Mesenchymal stem cell (in vitro differentiated cells and primary cell): ENCODE data around the gene EHD4.

Experiments used
- DNase-seq: peaks from one replicate; pipeline ENCODE4 v3.0.0-alpha.2; 2013
- H2AFZ ChIP-seq: one replicate; pipeline ENCODE4 v1.6.1; 2013; ENCODE audit warnings: low read depth, mild to moderate bottlenecking, control low read depth, inconsistent platforms, low read length, moderate library complexity
- H2AK5ac ChIP-seq: 2 replicates; pipeline ENCODE4 v1.6.1; 2013; ENCODE audit warnings: low read length, moderate library complexity, mild to moderate bottlenecking, inconsistent platforms; ENCODE audit not compliant: severe bottlenecking
- H2BK120ac ChIP-seq: one replicate; pipeline ENCODE4 v1.6.1; 2013; ENCODE audit warnings: low read depth, mild to moderate bottlenecking, inconsistent platforms, low read length, moderate library complexity
- H2BK12ac ChIP-seq, 2 experiments: one replicate each; pipeline ENCODE4 v1.6.1; 2013; ENCODE audit warnings: inconsistent platforms in 2 of 2, low read length in 2 of 2, mild to moderate bottlenecking in 2 of 2, moderate library complexity in 2 of 2, control low read depth in 1 of 2
- H2BK15ac ChIP-seq: one replicate; pipeline ENCODE4 v1.6.1; 2013; ENCODE audit warnings: mild to moderate bottlenecking, low read depth, inconsistent platforms; ENCODE audit not compliant: poor library complexity, severe bottlenecking
- H2BK5ac ChIP-seq: 2 replicates; pipeline ENCODE4 v1.6.1; 2013; ENCODE audit warnings: low read depth, mild to moderate bottlenecking, low read length, control low read depth, inconsistent platforms; ENCODE audit not compliant: poor library complexity, severe bottlenecking
- H3K14ac ChIP-seq, 2 experiments: one replicate each; pipeline ENCODE4 v1.6.1; 2013; ENCODE audit warnings: inconsistent platforms in 2 of 2, low read length in 2 of 2, control low read depth in 1 of 2, mild to moderate bottlenecking in 1 of 2, moderate library complexity in 1 of 2
- H3K18ac ChIP-seq, 2 experiments: one replicate each; pipeline ENCODE4 v1.6.1; 2013; ENCODE audit warnings: inconsistent platforms in 2 of 2, low read length in 2 of 2, control low read depth in 1 of 2, low read depth in 1 of 2, mild to moderate bottlenecking in 1 of 2
- H3K23ac ChIP-seq, 2 experiments: one replicate each; pipeline ENCODE4 v1.6.1; 2013; ENCODE audit warnings: inconsistent platforms in 2 of 2, low read length in 2 of 2, mild to moderate bottlenecking in 2 of 2, moderate library complexity in 2 of 2, control low read depth in 1 of 2
- H3K27ac ChIP-seq: 2 replicates; pipeline ENCODE4 v1.5.1; 2013; ENCODE audit warnings: mild to moderate bottlenecking, moderate library complexity, low read length, control low read depth, inconsistent platforms; ENCODE audit not compliant: poor library complexity, severe bottlenecking
- H3K27me3 ChIP-seq, 2 experiments: 2 replicates each; pipeline versions ENCODE4 v1.6.1 to v1.7.0; 2013; ENCODE audit warnings: low read length in 2 of 2, mild to moderate bottlenecking in 2 of 2, moderate library complexity in 2 of 2, control low read depth in 1 of 2, inconsistent platforms in 1 of 2; ENCODE audit not compliant: control insufficient read depth in 1 of 2, insufficient read depth in 1 of 2
- H3K36me3 ChIP-seq, 2 experiments: 2 replicates each; pipeline versions ENCODE4 v1.6.1 to v1.7.0; 2013; ENCODE audit warnings: low read length in 2 of 2, control low read depth in 1 of 2, inconsistent platforms in 1 of 2, low read depth in 1 of 2, mild to moderate bottlenecking in 1 of 2; ENCODE audit not compliant: insufficient read depth in 2 of 2, control insufficient read depth in 1 of 2
- H3K4ac ChIP-seq, 2 experiments: one replicate each; pipeline ENCODE4 v1.6.1; 2013; ENCODE audit warnings: inconsistent platforms in 2 of 2, low read length in 2 of 2, mild to moderate bottlenecking in 2 of 2, moderate library complexity in 2 of 2, control low read depth in 1 of 2, low read depth in 1 of 2
- H3K4me1 ChIP-seq: 2 replicates; pipeline ENCODE4 v1.6.1; 2013; ENCODE audit warnings: low read depth, low read length, control low read depth; ENCODE audit not compliant: control insufficient read depth, insufficient read depth
- H3K4me2 ChIP-seq: 2 replicates; pipeline ENCODE4 v1.6.1; 2013; ENCODE audit warnings: low read length, mild to moderate bottlenecking, inconsistent platforms; ENCODE audit not compliant: poor library complexity, severe bottlenecking
- H3K4me3 ChIP-seq, 2 experiments: 2 replicates each; pipeline versions ENCODE4 v1.5.1 to v1.7.0; 2013; ENCODE audit warnings: low read length in 2 of 2, mild to moderate bottlenecking in 2 of 2, control low read depth in 1 of 2, low read depth in 1 of 2; ENCODE audit not compliant: insufficient read depth in 1 of 2
- H3K79me1 ChIP-seq: replicated peaks from 2 replicates; pipeline ENCODE4 v1.6.1; 2013; ENCODE audit warnings: mild to moderate bottlenecking, control low read depth, low read length, inconsistent platforms; ENCODE audit not compliant: poor library complexity, severe bottlenecking
- H3K9ac ChIP-seq: 2 replicates; pipeline ENCODE4 v1.7.0; 2013; ENCODE audit warnings: mild to moderate bottlenecking, low read length, moderate library complexity
- H3K9me3 ChIP-seq: 2 replicates; pipeline ENCODE4 v1.7.0; 2013; ENCODE audit warnings: mild to moderate bottlenecking, low read length; ENCODE audit not compliant: control insufficient read depth
- H4K8ac ChIP-seq: one replicate; pipeline ENCODE4 v1.6.1; 2013; ENCODE audit warnings: inconsistent platforms, mild to moderate bottlenecking, low read length, moderate library complexity
- H4K91ac ChIP-seq: one replicate; pipeline ENCODE4 v1.6.1; 2013; ENCODE audit warnings: mild to moderate bottlenecking, low read length, inconsistent platforms
- WGBS: methylation state at CpG from one replicate; pipeline ENCODE4 v1.1.7; 2013; ENCODE audit warnings: mixed read lengths; 5-methylcytosine and 5-hydroxymethylcytosine counted together

The EHD4 gene

GRCh38 chr15:41954036-41954435, 18.3 kb downstream of the EHD4 start:
- peaks cover 20 to 36% of the 10 kb centered on the region in 2 experiments for H3K36me3 ChIP-seq
- H2BK5ac ChIP-seq: no peak overlapping the region
- H4K8ac ChIP-seq: peak overlapping the region; percentile 7
- no peak overlapping the region for H2BK12ac ChIP-seq
- H3K9ac ChIP-seq: no peak overlapping the region
- H3K23ac ChIP-seq: no peak overlapping the region
- no peaks in the 10 kb centered on the region for H3K9me3 ChIP-seq
- H4K91ac ChIP-seq: no peak overlapping the region
- no peak overlapping the region for H3K18ac ChIP-seq
- no peak for DNase-seq
- H2BK15ac ChIP-seq: no peak overlapping the region
- H3K4me2 ChIP-seq: no peak overlapping the region
- H3K14ac ChIP-seq: no peak overlapping the region
- no peak overlapping the region for H3K27ac ChIP-seq
- H2AFZ ChIP-seq: no peak overlapping the region
- H3K27me3 ChIP-seq: no peaks in the 10 kb centered on the region
- H3K4me1 ChIP-seq: peaks cover 37% of the 10 kb centered on the region
- peaks cover 14% of the 10 kb centered on the region for H3K79me1 ChIP-seq
- no peak overlapping the region for H3K4ac ChIP-seq
- H2BK120ac ChIP-seq: no peak overlapping the region
- no peak overlapping the region for H3K4me3 ChIP-seq
- H2AK5ac ChIP-seq: no peak overlapping the region
- WGBS: 96% methylated on average over 6 of the region's 6 CpGs

- H3K4me3 ChIP-seq: no peak overlapping the region
- no peak overlapping the region for H2BK120ac ChIP-seq
- over 99% methylated on average over 8 of the region's 12 CpGs for WGBS
- no peaks in the 10 kb centered on the region for H3K27me3 ChIP-seq
- peaks cover 32% of the 10 kb centered on the region for H3K4me1 ChIP-seq
- peak overlapping the region; percentile 97 for H2AK5ac ChIP-seq
- H2BK5ac ChIP-seq: peak overlapping the region; percentile 46
- no peak overlapping the region for H3K23ac ChIP-seq
- no peak overlapping the region for H2BK12ac ChIP-seq
- H3K14ac ChIP-seq: no peak overlapping the region
- H4K91ac ChIP-seq: no peak overlapping the region
- no peaks in the 10 kb centered on the region for H3K9me3 ChIP-seq
- H3K18ac ChIP-seq: no peak overlapping the region
- H2AFZ ChIP-seq: no peak overlapping the region
- H3K79me1 ChIP-seq: peaks cover 14% of the 10 kb centered on the region
- H3K4ac ChIP-seq: no peak overlapping the region
- no peak overlapping the region for H3K4me2 ChIP-seq
- peak overlapping the region; percentile 67 for H3K27ac ChIP-seq
- no peak overlapping the region for H2BK15ac ChIP-seq
- peaks cover 20 to 34% of the 10 kb centered on the region in 2 experiments for H3K36me3 ChIP-seq
- H3K9ac ChIP-seq: no peak overlapping the region
- DNase-seq: no peak
- H4K8ac ChIP-seq: no peak overlapping the region
These were observed 20.3 kb downstream of the EHD4 start for GRCh38 chr15:41952013-41952563.

- Histone ChIP-seq H2BK15ac (no peak overlapping the region), H3K4me2 (no peak overlapping the region), H4K91ac (no peak overlapping the region), H3K23ac (no peak overlapping the region), H3K9ac (peak overlapping the region; percentile 52), H2AFZ (no peak overlapping the region), H3K18ac (no peak overlapping the region), H3K27ac (peak overlapping the region; percentile 67), H2BK5ac (peak overlapping the region; percentile 46), H3K4me1 (peaks cover 33% of the 10 kb centered on the region), H2AK5ac (peak overlapping the region; percentile 97), H3K4ac (no peak overlapping the region), H4K8ac (no peak overlapping the region), H3K4me3 (no peak overlapping the region), H2BK12ac (no peak overlapping the region), H2BK120ac (no peak overlapping the region), H3K36me3 (peaks cover 20 to 34% of the 10 kb centered on the region in 2 experiments), H3K27me3 (no peaks in the 10 kb centered on the region), H3K79me1 (peaks cover 14% of the 10 kb centered on the region), H3K14ac (no peak overlapping the region), H3K9me3 (no peaks in the 10 kb centered on the region)
- DNase-seq: no peak
- WGBS: 84% methylated on average over 2 of the region's 2 CpGs
These were observed 20.8 kb downstream of the EHD4 start for GRCh38 chr15:41951571-41951970.

GRCh38 chr15:41950489-41950888, 21.9 kb downstream of the EHD4 start:
- DNase-seq: peak; percentile 68
- H3K4me3 ChIP-seq: peak overlapping the region in 1 of 2 experiments; percentile 20
- no peaks in the 10 kb centered on the region for H3K27me3 ChIP-seq
- H2AFZ ChIP-seq: no peak overlapping the region
- H3K9me3 ChIP-seq: no peaks in the 10 kb centered on the region
- no peak overlapping the region for H4K8ac ChIP-seq
- peak overlapping the region; percentile 19 for H4K91ac ChIP-seq
- no peak overlapping the region for H2BK12ac ChIP-seq
- no peak overlapping the region for H3K23ac ChIP-seq
- H3K79me1 ChIP-seq: peaks cover 14% of the 10 kb centered on the region
- peak overlapping the region; percentile 52 for H3K9ac ChIP-seq
- peaks cover 20 to 36% of the 10 kb centered on the region in 2 experiments for H3K36me3 ChIP-seq
- H2AK5ac ChIP-seq: peak overlapping the region; percentile 45
- WGBS: 38% methylated on average over 3 of the region's 5 CpGs
- peaks cover 37% of the 10 kb centered on the region for H3K4me1 ChIP-seq
- no peak overlapping the region for H3K14ac ChIP-seq
- H2BK120ac ChIP-seq: peak overlapping the region; percentile 45
- no peak overlapping the region for H2BK5ac ChIP-seq
- no peak overlapping the region for H2BK15ac ChIP-seq
- no peak overlapping the region for H3K4me2 ChIP-seq
- no peak overlapping the region for H3K4ac ChIP-seq
- peak overlapping the region in 1 of 2 experiments; percentile 16 for H3K18ac ChIP-seq
- peak overlapping the region; percentile 81 for H3K27ac ChIP-seq
